ENCODE measurements around the gene CAMK1G.

GRCh38 chr1:209625791-209626285, 42.3 kb downstream of the CAMK1G start:
- TF ChIP-seq, protein P1, sequence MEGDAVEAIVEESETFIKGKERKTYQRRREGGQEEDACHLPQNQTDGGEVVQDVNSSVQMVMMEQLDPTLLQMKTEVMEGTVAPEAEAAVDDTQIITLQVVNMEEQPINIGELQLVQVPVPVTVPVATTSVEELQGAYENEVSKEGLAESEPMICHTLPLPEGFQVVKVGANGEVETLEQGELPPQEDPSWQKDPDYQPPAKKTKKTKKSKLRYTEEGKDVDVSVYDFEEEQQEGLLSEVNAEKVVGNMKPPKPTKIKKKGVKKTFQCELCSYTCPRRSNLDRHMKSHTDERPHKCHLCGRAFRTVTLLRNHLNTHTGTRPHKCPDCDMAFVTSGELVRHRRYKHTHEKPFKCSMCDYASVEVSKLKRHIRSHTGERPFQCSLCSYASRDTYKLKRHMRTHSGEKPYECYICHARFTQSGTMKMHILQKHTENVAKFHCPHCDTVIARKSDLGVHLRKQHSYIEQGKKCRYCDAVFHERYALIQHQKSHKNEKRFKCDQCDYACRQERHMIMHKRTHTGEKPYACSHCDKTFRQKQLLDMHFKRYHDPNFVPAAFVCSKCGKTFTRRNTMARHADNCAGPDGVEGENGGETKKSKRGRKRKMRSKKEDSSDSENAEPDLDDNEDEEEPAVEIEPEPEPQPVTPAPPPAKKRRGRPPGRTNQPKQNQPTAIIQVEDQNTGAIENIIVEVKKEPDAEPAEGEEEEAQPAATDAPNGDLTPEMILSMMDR (IDR thresholded peaks at IDR 0.05; ENCODE audit: insufficient read depth, low read length, poor library complexity, severe bottlenecking): no peak
- no peak for TF ChIP-seq EZH2phosphoT487 (conservative IDR thresholded peaks at IDR 0.05; ENCODE audit: low read length)
